Hepatocyte (in vitro differentiated cells): ENCODE results near the gene ST6GALNAC5. TPM values are rescaled to one million over a fixed set of nuclear protein-coding genes. Genes with fewer than 3 reads are reported as not detected.
"Not testable (repeated sequence)": the region's sequence is repeated elsewhere in the genome, so short reads cannot be mapped to it uniquely, and the experiment has no call there.

Experiments used
- DNase-seq: peaks from one replicate; pipeline ENCODE4 v3.0.0-alpha.2; 2016; ENCODE audit warnings: low spot score
- H2AFZ ChIP-seq: fragments of 200-600 bp; sonication (generic); 2 replicates; pipeline ENCODE4 v1.6.0; 2016; ENCODE audit warnings: antibody characterized with exemption, mild to moderate bottlenecking
- H3K27ac ChIP-seq: fragments of 200-600 bp; sonication (generic); 2 replicates; pipeline ENCODE4 v1.5.1; 2016; ENCODE audit warnings: mild to moderate bottlenecking
- H3K27me3 ChIP-seq: fragments of 200-600 bp; sonication (generic); 2 replicates; pipeline ENCODE4 v1.6.1; 2016
- H3K36me3 ChIP-seq: fragments of 200-600 bp; sonication (generic); replicated peaks from 2 replicates; pipeline ENCODE4 v1.5.1; 2016; ENCODE audit warnings: low read depth; ENCODE audit not compliant: insufficient read depth
- H3K4me1 ChIP-seq: fragments of 200-600 bp; sonication (generic); 2 replicates; pipeline ENCODE4 v1.5.1; 2016; ENCODE audit warnings: mild to moderate bottlenecking, moderate library complexity; ENCODE audit not compliant: insufficient read depth
- H3K4me2 ChIP-seq: fragments of 200-600 bp; sonication (generic); 2 replicates; pipeline ENCODE4 v1.6.0; 2016
- H3K4me3 ChIP-seq: fragments of 200-600 bp; sonication (generic); 2 replicates; pipeline ENCODE4 v1.5.1; 2016; ENCODE audit warnings: mild to moderate bottlenecking
- H3K79me2 ChIP-seq: fragments of 200-600 bp; sonication (generic); 2 replicates; pipeline ENCODE4 v1.6.0; 2017; ENCODE audit warnings: mild to moderate bottlenecking
- H3K9me2 ChIP-seq: fragments of 200-600 bp; sonication (generic); replicated peaks from 2 replicates; pipeline ENCODE4 v1.6.0; 2017; ENCODE audit warnings: mild to moderate bottlenecking; ENCODE audit not compliant: insufficient read depth
- H3K9me3 ChIP-seq: fragments of 200-600 bp; sonication (generic); 2 replicates; pipeline ENCODE4 v1.5.1; 2016; ENCODE audit warnings: low read depth, mild to moderate bottlenecking
- H4K20me1 ChIP-seq: fragments of 200-600 bp; sonication (generic); 2 replicates; pipeline ENCODE4 v1.6.0; 2016; ENCODE audit warnings: mild to moderate bottlenecking; ENCODE audit not compliant: insufficient read depth, poor library complexity, severe bottlenecking
- EZH2 ChIP-seq: fragments of 200-600 bp; sonication (generic); IDR thresholded peaks from 2 replicates; pipeline ENCODE4 v1.6.1; 2016; ENCODE audit warnings: antibody characterized with exemption, mild to moderate bottlenecking, borderline replicate concordance
- EZH2phosphoT487 ChIP-seq: fragments of 200-600 bp; sonication (generic); IDR thresholded peaks from one replicate; pipeline ENCODE4 v1.6.1; 2018; ENCODE audit warnings: antibody characterized with exemption, mild to moderate bottlenecking, low read depth, moderate library complexity; ENCODE audit not compliant: unreplicated experiment, severe bottlenecking
- WGBS: methylation state at CpG from one replicate; pipeline ENCODE4 v1.1.6; 2016; ENCODE audit warnings: low lambda C conversion rate; ENCODE audit errors: missing lambda C conversion rate; 5-methylcytosine and 5-hydroxymethylcytosine counted together
- polyA plus RNA-seq: library from polyadenylated mRNA; unstranded; fragments of >200 nt; fragmentation: Nextera tagmentation; extraction: Ambion mirVana; gene quantifications from 2 replicates; pipeline ENCODE4 v1.2.1, GENCODE V29; 2016
- total RNA-seq: library from RNA; depleted of rRNA; stranded (reverse); fragments of >200 nt; gene quantifications from 2 replicates; pipeline ENCODE4 v1.2.3, GENCODE V29; 2014
- TF ChIP-seq, protein P1 (sequence below): fragments of 200-600 bp; sonication (generic); IDR thresholded peaks from 2 replicates; pipeline ENCODE4 v1.5.1; 2016; ENCODE audit warnings: antibody characterized with exemption, mild to moderate bottlenecking; ENCODE audit not compliant: poor library complexity

Gene ST6GALNAC5
- total RNA-seq (3.6 TPM in 2 replicates), polyA plus RNA-seq (1.6 and 3.7 TPM in 2 replicates)

- Histone ChIP-seq H2AFZ (peak within 1 kb of the TSS; percentile 89), H3K27me3 (peaks cover 68% of the 10 kb centered on the region), H3K4me2 (peak within 1 kb of the TSS; percentile 99), H3K4me3 (peak within 1 kb of the TSS; percentile 65), H4K20me1 (no peaks in the 10 kb centered on the region), H3K27ac (peak within 1 kb of the TSS; percentile 18), H3K36me3 (no peaks in the 10 kb centered on the region), H3K9me3 (no peaks in the 10 kb centered on the region), H3K4me1 (peaks cover 13% of the 10 kb centered on the region), H3K9me2 (no peaks in the 10 kb centered on the region), H3K79me2 (no peaks in the 10 kb centered on the region)
- TF ChIP-seq, protein P1, sequence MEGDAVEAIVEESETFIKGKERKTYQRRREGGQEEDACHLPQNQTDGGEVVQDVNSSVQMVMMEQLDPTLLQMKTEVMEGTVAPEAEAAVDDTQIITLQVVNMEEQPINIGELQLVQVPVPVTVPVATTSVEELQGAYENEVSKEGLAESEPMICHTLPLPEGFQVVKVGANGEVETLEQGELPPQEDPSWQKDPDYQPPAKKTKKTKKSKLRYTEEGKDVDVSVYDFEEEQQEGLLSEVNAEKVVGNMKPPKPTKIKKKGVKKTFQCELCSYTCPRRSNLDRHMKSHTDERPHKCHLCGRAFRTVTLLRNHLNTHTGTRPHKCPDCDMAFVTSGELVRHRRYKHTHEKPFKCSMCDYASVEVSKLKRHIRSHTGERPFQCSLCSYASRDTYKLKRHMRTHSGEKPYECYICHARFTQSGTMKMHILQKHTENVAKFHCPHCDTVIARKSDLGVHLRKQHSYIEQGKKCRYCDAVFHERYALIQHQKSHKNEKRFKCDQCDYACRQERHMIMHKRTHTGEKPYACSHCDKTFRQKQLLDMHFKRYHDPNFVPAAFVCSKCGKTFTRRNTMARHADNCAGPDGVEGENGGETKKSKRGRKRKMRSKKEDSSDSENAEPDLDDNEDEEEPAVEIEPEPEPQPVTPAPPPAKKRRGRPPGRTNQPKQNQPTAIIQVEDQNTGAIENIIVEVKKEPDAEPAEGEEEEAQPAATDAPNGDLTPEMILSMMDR: peak; percentile 3
- no peak for TF ChIP-seq EZH2phosphoT487
- TF ChIP-seq EZH2: no peak
- peak; percentile 42 for DNase-seq
- under 1% methylated on average over 50 of the region's 50 CpGs for WGBS
These were observed at the start of gene ST6GALNAC5 for GRCh38 chr1:76867342-76868130. ST6GALNAC5 (plus strand) TSS chr1:76867480.

- no peaks in the 10 kb centered on the region for H3K27me3 ChIP-seq
- H3K4me2 ChIP-seq: no peak overlapping the region
- no peaks in the 10 kb centered on the region for H3K4me1 ChIP-seq
- H3K4me3 ChIP-seq: no peak overlapping the region
- H3K79me2 ChIP-seq: no peaks in the 10 kb centered on the region
- no peaks in the 10 kb centered on the region for H3K36me3 ChIP-seq
- no peaks in the 10 kb centered on the region for H3K9me2 ChIP-seq
- H4K20me1 ChIP-seq: no peaks in the 10 kb centered on the region
- TF ChIP-seq, protein P1: no peak
- TF ChIP-seq EZH2phosphoT487 (no peak), EZH2 (no peak)
- H3K27ac ChIP-seq: no peak overlapping the region
- H2AFZ ChIP-seq: no peak overlapping the region
- no peak for DNase-seq
- H3K9me3 ChIP-seq: no peaks in the 10 kb centered on the region
- WGBS: 70% methylated on average over 2 of the region's 2 CpGs
These were observed 47.3 kb upstream of the ST6GALNAC5 start for GRCh38 chr1:76820028-76820427.

DNA sequence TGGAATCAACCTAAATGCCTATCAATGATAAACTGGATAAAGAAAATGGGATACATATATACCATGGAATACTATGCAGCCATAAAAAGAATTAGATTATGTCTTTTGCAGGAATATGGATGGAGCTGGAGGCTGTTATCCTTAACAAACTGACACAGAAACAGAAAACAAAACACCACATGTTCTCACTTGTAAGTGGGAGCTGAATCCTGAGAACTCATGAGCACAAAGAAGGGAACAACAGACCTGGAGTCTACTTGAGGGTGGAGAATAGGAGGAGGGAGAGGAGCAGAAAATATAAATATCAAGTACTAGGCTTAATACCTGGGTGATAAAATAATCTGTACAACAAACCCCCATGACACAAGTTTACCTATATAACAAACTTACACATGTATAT is 44.3 kb upstream of the ST6GALNAC5 start:
- not testable (repeated sequence) for DNase-seq, H3K27me3 ChIP-seq, H3K79me2 ChIP-seq, H3K9me2 ChIP-seq, H4K20me1 ChIP-seq, H2AFZ ChIP-seq, H3K36me3 ChIP-seq, H3K27ac ChIP-seq, H3K4me1 ChIP-seq, H3K4me2 ChIP-seq, H3K4me3 ChIP-seq, H3K9me3 ChIP-seq

GRCh38 chr1:76824106-76824505 is 43.2 kb upstream of the ST6GALNAC5 start:
- H3K4me1 ChIP-seq: no peaks in the 10 kb centered on the region
- H3K9me3 ChIP-seq: no peaks in the 10 kb centered on the region
- H3K36me3 ChIP-seq: no peaks in the 10 kb centered on the region
- H2AFZ ChIP-seq: no peak overlapping the region
- no peak for DNase-seq
- H3K4me2 ChIP-seq: no peak overlapping the region
- no peaks in the 10 kb centered on the region for H4K20me1 ChIP-seq
- no peaks in the 10 kb centered on the region for H3K79me2 ChIP-seq
- no peaks in the 10 kb centered on the region for H3K27me3 ChIP-seq
- no peak overlapping the region for H3K4me3 ChIP-seq
- no peaks in the 10 kb centered on the region for H3K9me2 ChIP-seq
- TF ChIP-seq, protein P1: no peak
- TF ChIP-seq EZH2 (no peak), EZH2phosphoT487 (no peak)
- H3K27ac ChIP-seq: no peak overlapping the region
